DMS53 (cell line): Measurements from ENCODE around the gene NHLH2.

Source experiments
- DNase-seq: peaks from one replicate; lab custom pipeline; 2025; lab: John Stamatoyannopoulos, UW

Gene NHLH2

GRCh38 chr1:115802416-115802815, 38.5 kb downstream of the NHLH2 start:
- DNase-seq, result no peak

DNA sequence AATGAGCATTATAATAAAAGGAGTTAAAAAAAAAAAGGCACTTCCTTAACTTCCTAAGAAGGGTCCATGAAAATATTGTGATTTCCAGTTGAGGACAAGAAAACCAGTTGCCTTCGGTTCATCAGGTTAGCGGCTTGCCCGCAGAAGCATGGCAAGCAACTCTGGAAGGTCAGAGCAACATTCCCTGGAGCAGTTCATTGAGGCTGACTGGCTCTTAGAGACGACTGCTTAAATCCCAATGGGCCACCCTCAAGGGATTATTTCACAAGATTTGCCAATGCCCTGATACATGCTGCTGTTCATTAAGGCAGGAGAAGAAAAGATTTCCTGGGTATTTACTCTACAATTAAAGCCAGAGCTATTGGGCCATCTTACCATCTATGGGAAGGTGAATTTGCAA, 43.4 kb downstream of the NHLH2 start:
- no peak for DNase-seq

DNA sequence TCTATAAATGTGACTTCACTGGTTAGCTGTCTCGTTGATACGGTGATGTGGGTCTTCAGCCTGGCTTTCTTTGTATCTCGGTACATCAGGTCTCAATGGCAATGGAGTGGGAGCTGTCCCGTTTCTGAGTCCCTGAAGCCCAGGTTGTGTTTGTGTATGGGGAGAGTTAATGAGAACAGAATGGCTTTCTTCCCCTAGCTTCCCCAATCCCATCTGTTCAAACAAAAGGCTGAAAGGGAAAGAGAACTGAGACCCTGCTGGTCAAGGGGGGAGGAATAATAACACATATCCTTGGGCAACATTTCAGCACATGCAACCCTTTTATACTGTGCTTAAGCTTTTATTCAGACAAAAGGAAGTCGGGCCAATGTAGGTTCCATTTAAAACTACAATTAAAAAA, 44.0 kb downstream of the NHLH2 start:
- no peak for DNase-seq

GRCh38 chr1:115796036-115796435, 44.9 kb downstream of the NHLH2 start:
- no peak for DNase-seq

DNA sequence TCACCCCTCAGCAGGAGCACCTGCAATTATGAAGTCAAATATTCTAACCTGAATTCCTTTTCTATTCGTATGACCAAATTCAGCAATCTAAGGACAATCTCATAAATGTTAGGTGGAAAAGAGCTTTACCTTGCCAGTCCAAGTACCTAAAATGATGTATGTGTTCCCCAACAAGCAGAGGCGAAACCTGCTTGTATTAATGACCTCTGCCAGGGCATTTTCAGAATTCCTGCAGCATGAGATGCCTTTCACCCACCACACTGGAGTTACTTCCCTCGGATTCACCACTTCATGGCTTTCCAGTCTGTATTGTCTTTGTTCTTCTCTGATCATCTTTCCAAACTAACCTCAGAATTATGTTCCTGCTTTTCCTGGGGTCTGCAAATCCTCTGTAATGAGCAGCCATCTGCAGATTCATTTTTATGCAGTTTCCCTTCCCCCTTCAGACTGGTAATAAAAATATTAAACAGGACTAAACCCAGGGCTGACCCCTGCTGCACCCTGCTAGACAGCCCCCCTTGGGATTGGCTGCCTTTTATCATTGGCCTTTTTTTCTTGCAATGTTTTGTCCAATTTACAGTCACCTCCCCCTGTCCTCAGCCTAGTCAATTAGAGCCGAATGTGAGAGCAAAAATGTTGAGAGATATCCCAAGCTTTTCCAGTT, 45.8 kb downstream of the NHLH2 start:
- DNase-seq, result no peak

DNA sequence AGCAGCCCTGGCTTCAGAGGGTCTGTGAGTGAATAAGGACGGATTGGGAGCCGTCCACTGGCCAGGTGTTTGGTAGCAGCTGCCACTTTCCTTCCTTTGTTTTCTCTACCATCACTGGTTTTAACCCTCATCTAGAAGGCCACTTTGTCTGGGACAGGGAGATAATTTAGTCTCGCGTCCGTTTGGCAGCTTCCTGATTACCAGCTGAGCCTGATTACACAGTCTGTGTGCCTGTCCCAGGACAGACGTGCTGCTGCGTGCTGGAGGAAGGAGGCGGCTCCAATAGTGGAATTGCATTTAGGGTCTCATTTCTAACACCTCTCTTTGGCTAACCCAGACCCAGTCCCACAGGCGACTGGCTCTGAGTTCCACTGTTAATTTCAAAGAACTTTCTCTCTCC, 47.8 kb downstream of the NHLH2 start:
- DNase-seq, result no peak

- DNase-seq, result no peak
These were observed 49.1 kb downstream of the NHLH2 start for GRCh38 chr1:115791816-115792215.

DNA sequence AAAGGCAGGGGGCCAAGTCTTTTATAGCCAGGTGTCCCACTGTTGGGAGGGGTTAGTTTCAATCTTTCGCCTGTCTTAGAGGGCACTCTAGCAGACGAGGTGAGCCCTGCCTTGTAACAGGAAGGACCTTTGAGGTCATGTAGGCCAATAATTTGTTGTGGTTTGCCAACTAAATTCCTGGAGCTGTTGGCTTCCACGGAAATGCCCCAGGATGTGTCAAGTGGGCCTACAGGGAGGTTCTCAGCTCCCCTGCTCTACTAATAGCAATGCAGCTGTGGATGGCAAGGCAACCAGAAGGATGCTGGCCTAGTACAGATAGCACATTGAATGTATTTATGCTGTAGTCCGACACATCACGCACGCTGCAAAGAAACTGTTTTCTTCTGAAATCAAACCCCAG, 50.1 kb downstream of the NHLH2 start:
- DNase-seq, result no peak

DNA sequence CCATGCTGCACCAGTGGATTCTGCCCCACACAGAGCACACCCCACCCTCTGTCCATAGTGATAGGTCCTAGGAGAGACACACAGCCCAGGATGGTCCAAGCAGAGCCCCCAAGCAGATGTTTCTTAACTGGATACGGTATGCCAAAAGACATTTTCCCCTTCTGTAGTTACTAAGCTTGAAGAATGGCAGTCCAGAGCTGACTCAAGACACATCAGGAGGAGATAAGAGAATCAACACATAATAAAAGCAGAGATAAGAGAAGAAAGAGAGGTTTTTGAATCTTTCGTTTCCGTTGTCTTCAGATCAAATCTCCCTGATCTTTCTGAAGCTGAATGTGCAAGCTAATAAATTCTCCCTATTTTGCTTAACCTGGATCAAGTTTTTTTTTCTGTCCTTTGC, 50.6 kb downstream of the NHLH2 start:
- no peak for DNase-seq
